DND-41 (cell line): ENCODE data around the gene BCL2L14.

Experiments used
- ATAC-seq: fragments of 200-7000 bp; cut with Tn5 transposase; 3 replicates; pipeline ENCODE4 v1.9.1; 2021; ENCODE audit warnings: low read depth; ENCODE audit not compliant: insufficient read depth
- DNase-seq: peaks from one replicate; pipeline ENCODE4 v3.0.0-alpha.2; 2020
- H2AFZ ChIP-seq: 2 replicates; pipeline ENCODE4 v1.6.0; 2012; ENCODE audit warnings: low read depth, low read length
- H3K27ac ChIP-seq: 2 replicates; pipeline ENCODE4 v1.5.1; 2012; ENCODE audit warnings: low read length, inconsistent platforms
- H3K27me3 ChIP-seq: fragments of 200-600 bp; sonication (generic); 2 replicates; pipeline ENCODE4 v1.6.0; 2012; ENCODE audit warnings: low read length, mild to moderate bottlenecking, inconsistent platforms; ENCODE audit not compliant: insufficient read depth, poor library complexity
- H3K36me3 ChIP-seq: 2 replicates; pipeline ENCODE4 v1.5.1; 2012; ENCODE audit warnings: low read length, inconsistent platforms; ENCODE audit not compliant: insufficient read depth
- H3K4me1 ChIP-seq: 2 replicates; pipeline ENCODE4 v1.5.1; 2012; ENCODE audit warnings: mild to moderate bottlenecking, low read length; ENCODE audit not compliant: insufficient read depth
- H3K4me2 ChIP-seq: 2 replicates; pipeline ENCODE4 v1.6.0; 2012; ENCODE audit warnings: mild to moderate bottlenecking, moderate library complexity, low read length, inconsistent platforms; ENCODE audit not compliant: insufficient read depth
- H3K4me3 ChIP-seq, 2 experiments: fragments of 200-600 bp in 1 of 2; shearing (Covaris generic) in 1 of 2; 2 replicates each; pipeline ENCODE4 v1.5.1; 2012 to 2016; ENCODE audit warnings: inconsistent platforms in 2 of 2, low read length in 2 of 2, mild to moderate bottlenecking in 2 of 2, low read depth in 1 of 2, moderate library complexity in 1 of 2
- H3K79me2 ChIP-seq: 2 replicates; pipeline ENCODE4 v1.6.0; 2012; ENCODE audit warnings: low read length, inconsistent platforms; ENCODE audit not compliant: insufficient read depth
- H3K9ac ChIP-seq: 2 replicates; pipeline ENCODE4 v1.6.0; 2012; ENCODE audit warnings: low read depth, mild to moderate bottlenecking, inconsistent platforms, low read length, moderate library complexity
- H3K9me3 ChIP-seq: 2 replicates; pipeline ENCODE4 v1.5.1; 2012; ENCODE audit warnings: low read length, moderate library complexity, mild to moderate bottlenecking, inconsistent platforms; ENCODE audit not compliant: insufficient read depth, severe bottlenecking
- H4K20me1 ChIP-seq: 2 replicates; pipeline ENCODE4 v1.6.0; 2012; ENCODE audit warnings: low read length; ENCODE audit not compliant: insufficient read depth
- EZH2 ChIP-seq: IDR thresholded peaks from 3 replicates; pipeline ENCODE4 v1.6.1; 2012; ENCODE audit warnings: borderline replicate concordance, low read depth, mild to moderate bottlenecking, moderate library complexity, low read length, inconsistent platforms; ENCODE audit not compliant: severe bottlenecking
- TF ChIP-seq, protein P1 (sequence below): IDR thresholded peaks from 2 replicates; pipeline ENCODE4 v1.5.1; 2012; ENCODE audit warnings: borderline replicate concordance, low read length, moderate library complexity, mild to moderate bottlenecking; ENCODE audit not compliant: poor library complexity, severe bottlenecking; ENCODE audit errors: extremely low read depth

BCL2L14 gene

GRCh38 chr12:12064596-12064995, 6.1 kb upstream of the BCL2L14 start:
- Histone ChIP-seq H4K20me1 (no peaks in the 10 kb centered on the region), H3K36me3 (no peaks in the 10 kb centered on the region), H3K79me2 (no peaks in the 10 kb centered on the region), H3K4me2 (no peak overlapping the region), H3K9ac (no peak overlapping the region), H3K27me3 (no peaks in the 10 kb centered on the region), H3K4me3 (no peak overlapping the region), H2AFZ (no peak overlapping the region), H3K27ac (no peak overlapping the region), H3K4me1 (no peaks in the 10 kb centered on the region), H3K9me3 (no peaks in the 10 kb centered on the region)
- ATAC-seq (no peak), DNase-seq (no peak)
- TF ChIP-seq EZH2: no peak
- TF ChIP-seq, protein P1, sequence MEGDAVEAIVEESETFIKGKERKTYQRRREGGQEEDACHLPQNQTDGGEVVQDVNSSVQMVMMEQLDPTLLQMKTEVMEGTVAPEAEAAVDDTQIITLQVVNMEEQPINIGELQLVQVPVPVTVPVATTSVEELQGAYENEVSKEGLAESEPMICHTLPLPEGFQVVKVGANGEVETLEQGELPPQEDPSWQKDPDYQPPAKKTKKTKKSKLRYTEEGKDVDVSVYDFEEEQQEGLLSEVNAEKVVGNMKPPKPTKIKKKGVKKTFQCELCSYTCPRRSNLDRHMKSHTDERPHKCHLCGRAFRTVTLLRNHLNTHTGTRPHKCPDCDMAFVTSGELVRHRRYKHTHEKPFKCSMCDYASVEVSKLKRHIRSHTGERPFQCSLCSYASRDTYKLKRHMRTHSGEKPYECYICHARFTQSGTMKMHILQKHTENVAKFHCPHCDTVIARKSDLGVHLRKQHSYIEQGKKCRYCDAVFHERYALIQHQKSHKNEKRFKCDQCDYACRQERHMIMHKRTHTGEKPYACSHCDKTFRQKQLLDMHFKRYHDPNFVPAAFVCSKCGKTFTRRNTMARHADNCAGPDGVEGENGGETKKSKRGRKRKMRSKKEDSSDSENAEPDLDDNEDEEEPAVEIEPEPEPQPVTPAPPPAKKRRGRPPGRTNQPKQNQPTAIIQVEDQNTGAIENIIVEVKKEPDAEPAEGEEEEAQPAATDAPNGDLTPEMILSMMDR: no peak

GRCh38 chr12:12068751-12069150, 2.0 kb upstream of the BCL2L14 start:
- Histone ChIP-seq H3K4me3 (no peak overlapping the region), H3K27me3 (peaks cover 3% of the 10 kb centered on the region), H4K20me1 (no peaks in the 10 kb centered on the region), H3K27ac (no peak overlapping the region), H3K4me2 (no peak overlapping the region), H3K9me3 (no peaks in the 10 kb centered on the region), H3K36me3 (no peaks in the 10 kb centered on the region), H3K9ac (no peak overlapping the region), H2AFZ (no peak overlapping the region), H3K4me1 (no peaks in the 10 kb centered on the region), H3K79me2 (no peaks in the 10 kb centered on the region)
- TF ChIP-seq, protein P1: no peak
- no peak for TF ChIP-seq EZH2
- DNase-seq: no peak
- ATAC-seq: no peak

GRCh38 chr12:12069821-12070548, 754 bp upstream of the BCL2L14 start:
- peaks cover 3% of the 10 kb centered on the region for H3K27me3 ChIP-seq
- no peaks in the 10 kb centered on the region for H4K20me1 ChIP-seq
- DNase-seq (no peak), ATAC-seq (no peak)
- H3K4me3 ChIP-seq: no peak overlapping the region
- H3K79me2 ChIP-seq: no peaks in the 10 kb centered on the region
- H3K36me3 ChIP-seq: no peaks in the 10 kb centered on the region
- no peak overlapping the region for H3K4me2 ChIP-seq
- no peak overlapping the region for H3K27ac ChIP-seq
- H2AFZ ChIP-seq: no peak overlapping the region
- no peaks in the 10 kb centered on the region for H3K4me1 ChIP-seq
- H3K9ac ChIP-seq: no peak overlapping the region
- no peak for TF ChIP-seq EZH2
- TF ChIP-seq, protein P1: no peak
- no peaks in the 10 kb centered on the region for H3K9me3 ChIP-seq
